AG09309 (cell line): Measurements from ENCODE around the gene ZEB2.

Experiments
- DNase-seq: peaks from one replicate; pipeline ENCODE4 v3.0.0-alpha.2; 2010; ENCODE audit warnings: low read depth
- H3K4me3 ChIP-seq: 2 replicates; pipeline ENCODE4 v1.5.1; 2011; ENCODE audit warnings: mild to moderate bottlenecking, low read depth, low read length, moderate library complexity; ENCODE audit not compliant: control insufficient read depth
- TF ChIP-seq, protein P1 (sequence below): IDR thresholded peaks from 2 replicates; pipeline ENCODE4 v1.5.1; 2011; ENCODE audit warnings: mild to moderate bottlenecking, low read depth, low read length, inconsistent platforms; ENCODE audit not compliant: insufficient read depth, control insufficient read depth; ENCODE audit errors: missing control alignments

Gene ZEB2

DNA sequence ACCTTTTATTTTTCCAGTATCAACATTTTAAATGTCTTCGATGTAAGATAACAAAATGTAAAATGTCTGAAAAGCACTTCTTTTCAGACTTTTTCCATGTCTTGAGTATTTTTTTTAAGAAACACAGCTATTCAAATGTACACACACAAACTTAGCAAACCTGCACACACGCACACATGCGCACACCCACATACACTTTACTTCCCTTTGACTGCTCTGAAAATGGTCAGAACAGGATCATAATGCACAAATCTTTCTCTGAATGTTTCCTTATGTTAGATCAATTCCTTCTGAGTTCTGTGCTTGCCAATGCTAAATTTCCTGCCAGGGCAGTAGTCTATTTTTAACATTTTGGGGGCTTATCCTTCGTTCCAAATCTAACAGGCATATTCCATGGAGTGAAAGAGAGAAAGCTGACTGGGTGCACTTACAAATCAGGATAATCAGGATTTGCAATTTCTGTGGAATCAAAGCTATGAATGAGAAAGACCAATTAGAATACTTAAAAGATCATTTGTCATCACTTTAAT, 136.3 kb downstream of the ZEB2 start:
- TF ChIP-seq, protein P1, sequence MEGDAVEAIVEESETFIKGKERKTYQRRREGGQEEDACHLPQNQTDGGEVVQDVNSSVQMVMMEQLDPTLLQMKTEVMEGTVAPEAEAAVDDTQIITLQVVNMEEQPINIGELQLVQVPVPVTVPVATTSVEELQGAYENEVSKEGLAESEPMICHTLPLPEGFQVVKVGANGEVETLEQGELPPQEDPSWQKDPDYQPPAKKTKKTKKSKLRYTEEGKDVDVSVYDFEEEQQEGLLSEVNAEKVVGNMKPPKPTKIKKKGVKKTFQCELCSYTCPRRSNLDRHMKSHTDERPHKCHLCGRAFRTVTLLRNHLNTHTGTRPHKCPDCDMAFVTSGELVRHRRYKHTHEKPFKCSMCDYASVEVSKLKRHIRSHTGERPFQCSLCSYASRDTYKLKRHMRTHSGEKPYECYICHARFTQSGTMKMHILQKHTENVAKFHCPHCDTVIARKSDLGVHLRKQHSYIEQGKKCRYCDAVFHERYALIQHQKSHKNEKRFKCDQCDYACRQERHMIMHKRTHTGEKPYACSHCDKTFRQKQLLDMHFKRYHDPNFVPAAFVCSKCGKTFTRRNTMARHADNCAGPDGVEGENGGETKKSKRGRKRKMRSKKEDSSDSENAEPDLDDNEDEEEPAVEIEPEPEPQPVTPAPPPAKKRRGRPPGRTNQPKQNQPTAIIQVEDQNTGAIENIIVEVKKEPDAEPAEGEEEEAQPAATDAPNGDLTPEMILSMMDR: no peak
- no peak for DNase-seq
- no peak overlapping the region for H3K4me3 ChIP-seq

DNA sequence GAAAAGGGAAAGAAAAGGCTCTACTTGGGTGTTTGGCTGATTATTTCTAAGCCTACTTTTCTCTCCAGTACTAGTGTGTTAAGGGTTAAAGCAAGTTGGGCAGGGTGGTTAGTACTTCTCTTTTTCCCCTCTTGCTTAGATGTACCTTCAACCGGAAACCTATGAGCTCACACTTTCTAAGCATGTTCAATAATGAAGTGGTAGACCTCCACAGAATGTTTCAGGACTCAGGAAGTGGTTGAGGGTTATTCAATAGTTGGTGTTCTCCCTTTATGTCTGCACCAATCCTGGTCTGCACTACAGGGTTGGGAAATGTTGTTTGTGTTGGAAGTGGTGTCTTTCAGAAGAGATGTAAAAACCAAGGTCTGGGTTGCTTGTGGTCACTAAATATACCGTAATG, 137.1 kb downstream of the ZEB2 start:
- H3K4me3 ChIP-seq: no peak overlapping the region
- TF ChIP-seq, protein P1: no peak
- DNase-seq: no peak

DNA sequence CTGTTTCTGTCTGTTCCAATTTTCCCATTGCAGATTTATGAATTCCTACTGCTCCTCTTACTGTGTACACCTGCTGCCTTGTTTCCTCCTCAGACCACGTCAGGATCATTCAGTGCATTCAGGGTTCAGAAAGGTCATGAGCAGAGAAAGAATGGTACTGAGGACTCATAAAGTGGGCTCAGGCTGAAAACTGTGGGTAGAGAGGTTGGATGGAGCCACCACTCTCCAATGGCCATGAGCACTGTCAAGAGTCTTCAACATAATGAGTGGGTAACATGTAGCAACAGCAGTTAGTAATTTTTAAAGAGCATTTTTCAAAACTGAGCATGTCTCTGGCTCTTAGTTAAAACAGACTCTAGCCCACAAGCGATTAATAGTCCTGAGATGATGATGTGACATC, 138.2 kb downstream of the ZEB2 start:
- TF ChIP-seq, protein P1: no peak
- no peak overlapping the region for H3K4me3 ChIP-seq
- DNase-seq: no peak

DNA sequence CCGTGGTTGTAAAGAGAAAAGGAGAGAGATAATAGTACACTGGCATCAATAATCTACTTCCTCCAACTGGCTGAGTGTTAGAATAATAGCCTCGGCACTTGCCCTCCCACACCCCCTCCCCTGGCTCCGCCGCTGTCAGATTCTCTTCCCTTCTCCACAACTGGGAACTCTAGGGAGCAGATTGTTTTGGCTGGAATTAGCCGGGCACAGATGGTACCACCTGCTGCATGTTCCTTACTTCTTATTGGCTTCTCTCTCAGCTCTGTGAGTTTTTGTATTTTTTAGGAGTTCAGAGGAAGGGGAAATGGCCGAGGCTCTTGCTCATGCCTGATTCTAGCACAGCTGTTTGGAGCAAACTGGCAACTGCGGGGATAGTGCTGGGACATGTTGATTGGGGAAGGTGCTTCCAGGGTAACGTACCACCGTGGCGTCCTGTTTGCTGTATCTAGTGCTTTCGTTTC, 140.0 kb downstream of the ZEB2 start:
- DNase-seq: no peak
- TF ChIP-seq, protein P1: no peak
- H3K4me3 ChIP-seq: no peak overlapping the region

DNA sequence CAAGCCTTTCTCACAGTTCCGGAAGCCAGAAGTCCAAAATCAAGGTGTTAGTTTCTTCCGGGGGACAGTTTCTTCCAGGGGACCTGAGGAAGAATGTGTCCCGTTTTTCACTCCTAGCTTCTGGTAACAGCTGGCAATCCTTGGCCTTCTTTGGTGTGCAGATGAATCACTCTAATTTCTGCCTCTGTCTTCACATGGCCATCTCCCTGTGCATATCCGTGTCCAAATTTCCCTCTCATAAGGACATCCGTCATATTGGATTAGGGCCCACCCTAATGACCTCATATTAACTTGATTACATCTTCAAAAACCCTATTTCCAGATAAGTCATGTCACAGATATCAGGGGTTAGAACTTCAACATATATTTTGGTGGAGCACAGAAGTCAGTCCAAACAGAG, 141.4 kb downstream of the ZEB2 start:
- no peak for DNase-seq
- TF ChIP-seq, protein P1: no peak
- no peak overlapping the region for H3K4me3 ChIP-seq

DNA sequence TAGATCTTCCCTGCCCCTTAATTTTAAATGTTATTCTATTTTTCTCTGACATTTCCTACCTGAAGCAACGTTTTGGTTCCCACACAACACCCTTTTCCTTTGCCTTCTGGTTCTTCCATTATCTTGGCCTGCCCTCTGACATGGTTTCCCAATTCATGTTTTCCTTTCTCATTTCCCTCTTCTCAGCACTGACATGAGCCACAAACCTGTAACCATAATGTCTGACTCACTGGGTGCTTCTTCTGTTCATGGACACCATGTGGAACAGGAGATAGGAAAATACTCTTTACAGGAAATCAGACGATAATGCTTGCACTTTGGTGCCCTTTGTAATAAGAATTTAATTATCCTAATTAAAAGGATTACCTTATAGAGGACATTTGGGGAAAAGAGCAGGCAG, 142.0 kb downstream of the ZEB2 start:
- no peak overlapping the region for H3K4me3 ChIP-seq
- TF ChIP-seq, protein P1: no peak
- DNase-seq: no peak

DNA sequence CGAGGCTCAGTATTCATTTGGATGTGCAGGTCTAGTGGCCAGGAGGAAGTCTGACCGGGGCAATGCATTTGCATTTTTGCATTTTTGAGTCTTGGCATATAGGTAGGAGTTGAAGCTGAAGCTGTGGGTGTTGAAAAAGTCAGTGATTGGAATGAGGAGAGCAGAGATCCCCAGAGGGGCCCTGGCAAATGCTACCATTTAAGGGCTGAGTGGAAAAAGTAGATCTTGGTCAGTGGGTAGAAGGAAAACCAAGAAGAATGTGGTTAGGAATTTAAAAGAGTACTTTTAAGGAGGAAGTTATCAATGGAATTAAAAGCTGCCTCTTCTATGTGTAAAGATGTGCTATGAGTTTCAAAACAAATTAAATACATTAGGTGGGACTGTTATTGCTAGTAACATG, 143.0 kb downstream of the ZEB2 start:
- DNase-seq: no peak
- no peak overlapping the region for H3K4me3 ChIP-seq
- TF ChIP-seq, protein P1: no peak
